ENCODE data around the gene SPNS1.
"Not testable (repeated sequence)": the region's sequence is repeated elsewhere in the genome, so short reads cannot be mapped to it uniquely, and the experiment has no call there.

SPNS1 gene

DNA sequence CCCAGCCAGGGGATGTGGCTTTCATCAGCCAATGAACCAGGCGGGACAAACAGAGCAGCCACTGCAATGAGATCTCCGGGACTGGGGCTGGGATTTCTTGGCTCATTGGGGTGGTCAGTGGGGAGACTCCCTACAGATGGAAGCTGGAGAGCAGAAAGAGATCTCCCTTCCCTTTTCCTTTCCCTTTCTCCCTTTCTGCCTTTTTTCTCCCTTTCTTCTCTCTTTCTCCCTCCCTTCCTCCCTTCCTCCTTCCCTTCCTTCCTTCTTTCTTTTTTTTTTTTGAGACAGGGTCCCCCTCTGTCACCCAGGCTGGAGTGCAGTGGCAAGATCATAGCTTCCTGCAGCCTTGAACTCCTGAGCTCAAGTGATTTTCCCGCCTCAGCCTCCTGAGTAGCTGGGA is 24.3 kb downstream of the SPNS1 start:
- TF ChIP-seq, protein P1, sequence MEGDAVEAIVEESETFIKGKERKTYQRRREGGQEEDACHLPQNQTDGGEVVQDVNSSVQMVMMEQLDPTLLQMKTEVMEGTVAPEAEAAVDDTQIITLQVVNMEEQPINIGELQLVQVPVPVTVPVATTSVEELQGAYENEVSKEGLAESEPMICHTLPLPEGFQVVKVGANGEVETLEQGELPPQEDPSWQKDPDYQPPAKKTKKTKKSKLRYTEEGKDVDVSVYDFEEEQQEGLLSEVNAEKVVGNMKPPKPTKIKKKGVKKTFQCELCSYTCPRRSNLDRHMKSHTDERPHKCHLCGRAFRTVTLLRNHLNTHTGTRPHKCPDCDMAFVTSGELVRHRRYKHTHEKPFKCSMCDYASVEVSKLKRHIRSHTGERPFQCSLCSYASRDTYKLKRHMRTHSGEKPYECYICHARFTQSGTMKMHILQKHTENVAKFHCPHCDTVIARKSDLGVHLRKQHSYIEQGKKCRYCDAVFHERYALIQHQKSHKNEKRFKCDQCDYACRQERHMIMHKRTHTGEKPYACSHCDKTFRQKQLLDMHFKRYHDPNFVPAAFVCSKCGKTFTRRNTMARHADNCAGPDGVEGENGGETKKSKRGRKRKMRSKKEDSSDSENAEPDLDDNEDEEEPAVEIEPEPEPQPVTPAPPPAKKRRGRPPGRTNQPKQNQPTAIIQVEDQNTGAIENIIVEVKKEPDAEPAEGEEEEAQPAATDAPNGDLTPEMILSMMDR (IDR thresholded peaks at IDR 0.05; ENCODE audit: low read depth, low read length): no peak
- DNase-seq (ENCODE audit: low read depth): no peak
- H3K4me3 ChIP-seq (ENCODE audit: low read depth, low read length): no peak overlapping the region

DNA sequence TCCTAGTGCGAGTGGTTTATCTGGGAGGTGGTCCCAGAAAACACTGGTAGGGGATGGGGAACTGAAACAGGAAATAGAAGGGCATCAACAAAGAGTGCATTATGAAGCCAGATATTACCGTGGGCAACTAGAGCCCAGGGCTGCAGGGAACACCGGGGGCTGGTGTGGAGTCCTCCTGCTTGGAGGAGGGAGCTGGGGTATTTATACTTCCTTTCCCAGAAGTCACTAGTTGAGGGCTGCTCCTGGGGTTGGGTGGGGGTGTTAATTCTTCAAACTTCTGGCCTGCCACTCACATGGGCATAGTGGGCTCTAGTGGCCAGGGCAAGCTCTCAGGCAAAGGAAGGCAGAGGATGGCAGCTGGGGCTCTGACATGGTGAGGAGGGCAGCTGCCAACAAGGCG is 25.0 kb downstream of the SPNS1 start:
- TF ChIP-seq, protein P1 (IDR thresholded peaks at IDR 0.05; ENCODE audit: low read depth, low read length): no peak
- TF ChIP-seq POLR2A (IDR thresholded peaks at IDR 0.05; ENCODE audit: extremely low read depth, insufficient read length): no peak
- TF ChIP-seq, protein P2, sequence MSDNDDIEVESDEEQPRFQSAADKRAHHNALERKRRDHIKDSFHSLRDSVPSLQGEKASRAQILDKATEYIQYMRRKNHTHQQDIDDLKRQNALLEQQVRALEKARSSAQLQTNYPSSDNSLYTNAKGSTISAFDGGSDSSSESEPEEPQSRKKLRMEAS (IDR thresholded peaks at IDR 0.05; ENCODE audit: low read depth, low read length): no peak
- TF ChIP-seq MYC (IDR thresholded peaks at IDR 0.05; ENCODE audit: low read depth, low read length): no peak
- no peak overlapping the region for H3K4me3 ChIP-seq (ENCODE audit: low read depth, low read length)
- no peak for DNase-seq (ENCODE audit: low read depth)

DNA sequence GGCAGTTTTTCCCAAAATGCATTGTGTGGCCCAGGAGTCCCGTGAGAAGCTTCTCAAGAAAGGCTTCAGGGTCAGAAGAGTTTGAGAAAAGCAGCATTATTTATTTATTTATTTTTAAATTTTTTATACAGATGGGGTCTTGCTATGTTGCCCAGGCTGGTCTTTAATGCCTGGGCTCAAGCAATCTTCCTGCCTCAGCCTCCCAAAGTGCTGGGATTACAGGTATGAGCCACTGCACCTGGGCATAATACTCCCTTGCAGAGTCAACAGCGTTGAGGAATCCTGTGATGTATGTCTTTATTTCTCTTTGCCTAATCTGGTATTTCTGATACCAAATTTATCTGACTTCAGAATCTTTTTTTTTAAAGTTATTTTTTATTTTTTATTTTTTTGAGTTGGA is 25.4 kb downstream of the SPNS1 start:
- no peak for DNase-seq (ENCODE audit: low read depth)

DNA sequence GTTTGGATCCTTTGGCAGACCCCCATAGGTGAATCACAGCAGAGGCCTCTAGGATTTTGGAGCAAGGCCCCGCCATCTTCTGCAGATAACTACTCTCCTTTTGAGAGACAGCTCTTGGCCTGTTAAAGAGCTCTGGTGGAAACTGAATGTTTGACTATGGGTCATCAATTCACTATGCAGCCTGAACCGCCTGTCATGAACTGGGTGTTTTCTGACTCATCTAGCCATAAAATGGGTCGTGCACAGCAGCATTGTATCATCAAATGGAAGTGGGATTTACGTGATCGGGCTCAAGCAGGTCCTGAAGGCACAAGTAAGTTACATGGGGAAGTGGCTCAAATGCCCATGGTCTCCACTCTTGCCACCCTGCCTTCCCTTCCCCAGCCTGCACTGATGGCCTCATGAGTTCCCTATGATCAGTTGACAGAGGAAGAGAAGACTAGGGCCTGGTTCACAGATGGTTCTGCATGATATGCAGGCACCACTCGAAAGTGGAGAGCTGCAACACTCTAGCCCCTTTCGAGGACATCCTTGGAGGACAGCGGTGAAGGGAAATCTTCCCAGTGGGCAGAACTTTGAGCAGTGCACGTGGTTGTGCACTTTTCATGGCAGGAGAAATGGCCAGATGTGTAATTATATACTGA is 30.0 kb downstream of the SPNS1 start:
- H3K4me3 ChIP-seq (ENCODE audit: low read depth, low read length); DNase-seq (ENCODE audit: low read depth): not testable (repeated sequence)

More for the DNA sequence above, 25.4 kb downstream of the SPNS1 start:
- TF ChIP-seq, protein P2 (IDR thresholded peaks at IDR 0.05; ENCODE audit: low read depth, low read length): no peak
- TF ChIP-seq MYC (IDR thresholded peaks at IDR 0.05; ENCODE audit: low read depth, low read length): no peak
- TF ChIP-seq, protein P1 (IDR thresholded peaks at IDR 0.05; ENCODE audit: low read depth, low read length): no peak
- TF ChIP-seq POLR2A (IDR thresholded peaks at IDR 0.05; ENCODE audit: extremely low read depth, insufficient read length): no peak
- no peak overlapping the region for H3K4me3 ChIP-seq (ENCODE audit: low read depth, low read length)

DNA sequence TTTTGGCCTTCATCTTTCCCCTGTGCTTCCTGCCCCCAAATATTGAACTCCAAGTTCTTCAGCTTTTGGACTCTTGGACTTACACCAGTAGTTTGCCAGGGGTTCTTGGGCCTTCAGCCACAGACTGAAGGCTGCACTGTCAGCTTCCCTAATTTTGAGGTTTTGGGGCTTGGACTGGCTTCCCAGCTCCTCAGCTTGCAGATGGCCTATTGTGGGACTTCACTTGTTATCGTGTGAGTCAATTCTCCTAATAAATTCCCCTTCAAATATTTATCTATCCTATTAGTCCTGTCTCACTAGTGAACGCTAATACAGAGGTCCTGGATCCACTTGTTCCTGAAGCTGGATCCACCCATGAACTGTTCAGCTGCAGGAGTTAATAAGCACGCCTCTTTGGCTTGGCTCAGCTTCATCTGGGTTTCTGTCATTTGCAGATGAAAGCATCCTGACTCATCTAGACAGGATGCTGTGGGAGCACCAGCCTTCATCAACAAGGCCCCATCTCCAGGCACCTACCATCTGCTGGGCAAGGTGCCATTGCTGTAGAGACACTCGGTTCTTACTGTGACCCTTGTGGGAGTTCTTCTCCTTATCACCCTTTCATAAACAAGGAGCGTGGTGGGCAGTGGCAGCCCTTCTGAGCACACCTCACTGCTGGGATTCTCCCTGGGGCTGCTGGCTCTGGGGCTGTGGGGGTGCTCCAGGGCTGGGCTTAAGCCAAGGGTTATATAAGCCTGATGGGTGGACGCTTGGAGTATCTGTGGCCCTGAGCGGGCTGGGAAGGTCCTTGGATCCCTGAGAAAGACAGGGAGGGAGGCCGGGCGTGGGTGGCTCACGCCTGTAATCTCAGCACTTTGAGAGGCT is 33.4 kb downstream of the SPNS1 start:
- H3K4me3 ChIP-seq (ENCODE audit: low read depth, low read length): no peak overlapping the region
- TF ChIP-seq, protein P2 (IDR thresholded peaks at IDR 0.05; ENCODE audit: low read depth, low read length): no peak
- TF ChIP-seq POLR2A (IDR thresholded peaks at IDR 0.05; ENCODE audit: extremely low read depth, insufficient read length) (no peak), MYC (IDR thresholded peaks at IDR 0.05; ENCODE audit: low read depth, low read length) (no peak)
- TF ChIP-seq, protein P1 (IDR thresholded peaks at IDR 0.05; ENCODE audit: low read depth, low read length): no peak
- peak; percentile 65 for DNase-seq (ENCODE audit: low read depth)

DNA sequence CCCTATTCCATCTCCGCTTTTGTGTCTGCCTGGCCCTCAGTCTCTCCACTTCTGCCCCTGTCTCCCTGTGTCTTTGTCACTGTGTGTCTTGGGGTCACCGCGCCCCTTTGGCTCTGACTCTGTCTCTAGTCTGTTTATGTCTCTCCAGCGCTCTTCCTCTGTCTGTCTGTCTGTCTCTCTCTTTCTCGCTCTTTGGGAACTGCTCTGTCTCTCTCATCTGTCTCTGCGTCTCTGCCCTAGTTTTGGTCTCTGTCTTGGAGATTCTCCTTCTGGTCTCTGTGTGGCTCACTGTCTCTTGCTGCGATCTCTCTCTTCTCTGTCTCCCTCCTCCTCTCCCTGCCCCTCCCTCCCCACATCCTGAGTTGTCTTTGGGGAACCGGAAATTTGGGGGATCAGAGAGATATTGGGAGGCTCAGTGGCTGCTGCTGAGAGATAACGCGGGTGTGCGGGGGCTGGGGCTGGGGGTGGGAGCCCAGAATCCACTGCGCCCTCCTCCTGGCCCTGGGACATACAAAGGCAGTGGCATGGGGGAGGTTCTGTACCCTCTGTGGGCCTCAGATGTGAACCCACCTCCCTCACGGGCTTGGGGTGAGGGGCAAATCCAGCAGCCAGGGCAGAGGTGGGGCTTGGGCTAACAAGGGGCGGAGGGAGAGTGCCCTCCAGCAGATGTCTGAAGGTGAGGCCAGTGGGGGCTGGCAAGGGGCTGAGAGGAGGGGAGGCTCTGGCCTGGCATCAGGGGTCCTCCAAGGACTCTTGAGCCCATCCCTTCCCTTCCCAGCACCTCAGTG is 34.7 kb downstream of the SPNS1 start:
- no peak overlapping the region for H3K4me3 ChIP-seq (ENCODE audit: low read depth, low read length)
- TF ChIP-seq POLR2A (IDR thresholded peaks at IDR 0.05; ENCODE audit: extremely low read depth, insufficient read length): no peak
- TF ChIP-seq, protein P2 (IDR thresholded peaks at IDR 0.05; ENCODE audit: low read depth, low read length): no peak
- TF ChIP-seq, protein P1 (IDR thresholded peaks at IDR 0.05; ENCODE audit: low read depth, low read length): no peak
- no peak for TF ChIP-seq MYC (IDR thresholded peaks at IDR 0.05; ENCODE audit: low read depth, low read length)
- peak; percentile 77 for DNase-seq (ENCODE audit: low read depth)
